SK-N-SH treated with all-trans-retinoic acid at 6 μM for 48 hours (cell line): ENCODE data around the gene CAGE1.

ENCODE experiments used
- ATAC-seq: fragments of 200-7000 bp; cut with Tn5 transposase; 3 replicates; pipeline ENCODE4 v1.9.1; 2020; ENCODE audit warnings: mild to moderate bottlenecking, moderate library complexity
- ARNTL ChIP-seq: fragments of 450-650 bp; formaldehyde crosslinking; IDR thresholded peaks from 2 replicates; pipeline ENCODE4 v1.5.0; 2020; ENCODE audit warnings: low read depth, mild to moderate bottlenecking, moderate library complexity, borderline replicate concordance
- BACH2 ChIP-seq: fragments of 250-450 bp; sonication (Bioruptor Pico); IDR thresholded peaks from 2 replicates; pipeline ENCODE4 v1.9.0; 2021; ENCODE audit warnings: mild to moderate bottlenecking, borderline replicate concordance
- CSDC2 ChIP-seq: fragments of 250-450 bp; sonication (Bioruptor Pico); IDR thresholded peaks from 2 replicates; pipeline ENCODE4 v1.5.0; 2020; ENCODE audit warnings: mild to moderate bottlenecking, moderate library complexity
- ESRRG ChIP-seq: fragments of 250-450 bp; sonication (Bioruptor Pico); IDR thresholded peaks from 2 replicates; pipeline ENCODE4 v1.6.1; 2021; ENCODE audit warnings: mild to moderate bottlenecking
- GLIS3 ChIP-seq: fragments of 250-450 bp; sonication (Bioruptor Pico); IDR thresholded peaks from 2 replicates; pipeline ENCODE4 v1.5.0; 2020; ENCODE audit warnings: mild to moderate bottlenecking, moderate library complexity
- ISL1 ChIP-seq: fragments of 250-450 bp; sonication (Bioruptor Pico); IDR thresholded peaks from 2 replicates; pipeline ENCODE4 v2.1.2; 2022; ENCODE audit warnings: mild to moderate bottlenecking, moderate library complexity
- OSR1 ChIP-seq: fragments of 250-450 bp; sonication (Bioruptor Pico); IDR thresholded peaks from 2 replicates; pipeline ENCODE4 v1.8.0; 2022; ENCODE audit warnings: moderate library complexity, mild to moderate bottlenecking, inconsistent platforms
- PPARA ChIP-seq: fragments of 250-450 bp; sonication (Bioruptor Pico); IDR thresholded peaks from 2 replicates; pipeline ENCODE4 v1.5.0; 2020; ENCODE audit warnings: mild to moderate bottlenecking, borderline replicate concordance
- RARB ChIP-seq: fragments of 250-450 bp; sonication (Bioruptor Pico); IDR thresholded peaks from 2 replicates; pipeline ENCODE4 v1.8.0; 2021; ENCODE audit warnings: mild to moderate bottlenecking, moderate library complexity
- SNAI2 ChIP-seq: fragments of 250-450 bp; sonication (Bioruptor Pico); IDR thresholded peaks from 2 replicates; pipeline ENCODE4 v1.5.0; 2020; ENCODE audit warnings: mild to moderate bottlenecking, moderate library complexity
- TCF4 ChIP-seq: fragments of 250-450 bp; sonication (Bioruptor Pico); IDR thresholded peaks from 2 replicates; pipeline ENCODE4 v1.8.0; 2021; ENCODE audit warnings: mild to moderate bottlenecking, moderate library complexity, borderline replicate concordance
- TOX ChIP-seq: fragments of 250-450 bp; sonication (Bioruptor Pico); IDR thresholded peaks from 2 replicates; pipeline ENCODE4 v1.8.0; 2021; ENCODE audit warnings: mild to moderate bottlenecking, moderate library complexity, borderline replicate concordance
- ZC3H10 ChIP-seq: fragments of 250-450 bp; sonication (Bioruptor Pico); IDR thresholded peaks from 2 replicates; pipeline ENCODE4 v1.5.1; 2021; ENCODE audit warnings: mild to moderate bottlenecking, moderate library complexity
- ZFP3 ChIP-seq: fragments of 250-450 bp; sonication (Bioruptor Pico); IDR thresholded peaks from 2 replicates; pipeline ENCODE4 v1.5.0; 2020; ENCODE audit warnings: mild to moderate bottlenecking, moderate library complexity
- ZFP30 ChIP-seq: fragments of 450-650 bp; formaldehyde crosslinking; IDR thresholded peaks from 2 replicates; pipeline ENCODE4 v1.5.0; 2022; ENCODE audit warnings: mild to moderate bottlenecking, moderate library complexity
- ZNF70 ChIP-seq: fragments of 450-650 bp; formaldehyde crosslinking; IDR thresholded peaks from 2 replicates; pipeline ENCODE4 v1.5.0; 2020; ENCODE audit warnings: mild to moderate bottlenecking, moderate library complexity
- ZNF8 ChIP-seq: fragments of 450-650 bp; formaldehyde crosslinking; IDR thresholded peaks from 2 replicates; pipeline ENCODE4 v1.5.0; 2020; ENCODE audit warnings: mild to moderate bottlenecking, moderate library complexity
- TF ChIP-seq, protein P1 (sequence below): fragments of 250-450 bp; sonication (Bioruptor Pico); IDR thresholded peaks from 2 replicates; pipeline ENCODE4 v1.5.1; 2020; ENCODE audit warnings: low read depth, mild to moderate bottlenecking, moderate library complexity
- TF ChIP-seq, protein P2 (sequence below): fragments of 250-450 bp; sonication (Bioruptor Pico); IDR thresholded peaks from 2 replicates; pipeline ENCODE4 v1.8.0; 2021; ENCODE audit warnings: low read depth, mild to moderate bottlenecking, moderate library complexity, borderline replicate concordance
- TF ChIP-seq, protein P3 (sequence below): fragments of 250-450 bp; sonication (Bioruptor Pico); IDR thresholded peaks from 2 replicates; pipeline ENCODE4 v1.5.1; 2021; ENCODE audit warnings: mild to moderate bottlenecking, moderate library complexity
- TF ChIP-seq, protein P4 (sequence below): fragments of 250-450 bp; sonication (Bioruptor Pico); IDR thresholded peaks from 2 replicates; pipeline ENCODE4 v1.5.0; 2020; ENCODE audit warnings: mild to moderate bottlenecking, moderate library complexity
- TF ChIP-seq, protein P5 (sequence below): fragments of 250-450 bp; sonication (Bioruptor Pico); IDR thresholded peaks from 2 replicates; pipeline ENCODE4 v1.8.0; 2020; ENCODE audit warnings: mild to moderate bottlenecking, moderate library complexity, borderline replicate concordance

Gene CAGE1

DNA sequence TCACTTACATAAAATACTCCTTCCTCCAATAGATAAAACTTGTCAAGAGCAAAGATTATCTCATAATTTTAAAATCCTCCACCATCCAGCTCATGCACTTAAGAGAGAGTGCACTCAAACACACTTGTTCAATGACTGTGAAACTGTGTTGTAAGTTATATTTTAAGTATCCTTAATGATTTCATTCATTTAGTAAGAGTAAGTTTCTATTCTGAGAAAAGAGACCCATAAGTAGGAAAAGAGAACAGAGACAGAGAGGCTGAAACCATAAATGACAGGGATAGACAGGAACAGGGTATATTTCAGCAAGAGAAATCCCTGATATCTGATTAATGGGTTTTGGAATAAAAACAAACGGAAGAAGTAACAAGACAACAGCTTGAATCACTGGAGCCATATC, 84.7 kb downstream of the CAGE1 start (continued):
- TF ChIP-seq, protein P1, sequence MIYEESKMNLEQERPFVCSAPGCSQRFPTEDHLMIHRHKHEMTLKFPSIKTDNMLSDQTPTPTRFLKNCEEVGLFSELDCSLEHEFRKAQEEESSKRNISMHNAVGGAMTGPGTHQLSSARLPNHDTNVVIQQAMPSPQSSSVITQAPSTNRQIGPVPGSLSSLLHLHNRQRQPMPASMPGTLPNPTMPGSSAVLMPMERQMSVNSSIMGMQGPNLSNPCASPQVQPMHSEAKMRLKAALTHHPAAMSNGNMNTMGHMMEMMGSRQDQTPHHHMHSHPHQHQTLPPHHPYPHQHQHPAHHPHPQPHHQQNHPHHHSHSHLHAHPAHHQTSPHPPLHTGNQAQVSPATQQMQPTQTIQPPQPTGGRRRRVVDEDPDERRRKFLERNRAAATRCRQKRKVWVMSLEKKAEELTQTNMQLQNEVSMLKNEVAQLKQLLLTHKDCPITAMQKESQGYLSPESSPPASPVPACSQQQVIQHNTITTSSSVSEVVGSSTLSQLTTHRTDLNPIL (CRISPR knock-in tag): no peak
- TF ChIP-seq ISL1 (CRISPR knock-in tag): no peak
- no peak for TF ChIP-seq PPARA (CRISPR knock-in tag)
- no peak for TF ChIP-seq ZFP3 (CRISPR knock-in tag)
- TF ChIP-seq ZC3H10: no peak
- TF ChIP-seq, protein P2, sequence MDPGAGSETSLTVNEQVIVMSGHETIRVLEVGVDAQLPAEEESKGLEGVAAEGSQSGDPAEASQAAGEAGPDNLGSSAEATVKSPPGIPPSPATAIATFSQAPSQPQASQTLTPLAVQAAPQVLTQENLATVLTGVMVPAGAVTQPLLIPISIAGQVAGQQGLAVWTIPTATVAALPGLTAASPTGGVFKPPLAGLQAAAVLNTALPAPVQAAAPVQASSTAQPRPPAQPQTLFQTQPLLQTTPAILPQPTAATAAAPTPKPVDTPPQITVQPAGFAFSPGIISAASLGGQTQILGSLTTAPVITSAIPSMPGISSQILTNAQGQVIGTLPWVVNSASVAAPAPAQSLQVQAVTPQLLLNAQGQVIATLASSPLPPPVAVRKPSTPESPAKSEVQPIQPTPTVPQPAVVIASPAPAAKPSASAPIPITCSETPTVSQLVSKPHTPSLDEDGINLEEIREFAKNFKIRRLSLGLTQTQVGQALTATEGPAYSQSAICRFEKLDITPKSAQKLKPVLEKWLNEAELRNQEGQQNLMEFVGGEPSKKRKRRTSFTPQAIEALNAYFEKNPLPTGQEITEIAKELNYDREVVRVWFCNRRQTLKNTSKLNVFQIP (CRISPR knock-in tag): no peak
- TF ChIP-seq ZFP30 (CRISPR knock-in tag): no peak
- TF ChIP-seq CSDC2 (CRISPR knock-in tag): no peak

DNA sequence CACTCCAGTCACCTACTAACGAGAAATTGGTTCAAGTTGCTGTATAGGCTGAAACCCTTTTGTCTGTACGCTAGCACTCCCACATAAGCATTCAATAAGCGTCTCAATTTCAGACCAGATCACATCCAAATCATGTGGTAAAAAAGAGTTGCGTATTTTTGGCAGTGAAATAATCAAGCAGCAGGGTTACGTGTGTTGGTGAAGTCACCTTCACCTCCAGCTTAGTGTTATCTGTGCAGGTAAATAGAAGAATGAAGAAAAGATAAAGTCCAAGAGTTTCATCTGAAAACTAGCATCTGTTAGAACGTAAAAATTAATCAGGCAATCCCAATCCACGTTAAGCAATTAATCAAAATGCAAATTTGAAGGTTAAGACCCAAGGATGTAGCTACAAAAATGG, 87.8 kb downstream of the CAGE1 start:
- ATAC-seq: no peak
- TF ChIP-seq, protein P2 (CRISPR knock-in tag): no peak
- TF ChIP-seq GLIS3 (CRISPR knock-in tag) (no peak), CSDC2 (CRISPR knock-in tag) (no peak), TCF4 (no peak), BACH2 (CRISPR knock-in tag) (no peak), RARB (CRISPR knock-in tag) (no peak), ESRRG (no peak), OSR1 (CRISPR knock-in tag) (no peak), TOX (CRISPR knock-in tag) (no peak), ZC3H10 (no peak)
- TF ChIP-seq, protein P3, sequence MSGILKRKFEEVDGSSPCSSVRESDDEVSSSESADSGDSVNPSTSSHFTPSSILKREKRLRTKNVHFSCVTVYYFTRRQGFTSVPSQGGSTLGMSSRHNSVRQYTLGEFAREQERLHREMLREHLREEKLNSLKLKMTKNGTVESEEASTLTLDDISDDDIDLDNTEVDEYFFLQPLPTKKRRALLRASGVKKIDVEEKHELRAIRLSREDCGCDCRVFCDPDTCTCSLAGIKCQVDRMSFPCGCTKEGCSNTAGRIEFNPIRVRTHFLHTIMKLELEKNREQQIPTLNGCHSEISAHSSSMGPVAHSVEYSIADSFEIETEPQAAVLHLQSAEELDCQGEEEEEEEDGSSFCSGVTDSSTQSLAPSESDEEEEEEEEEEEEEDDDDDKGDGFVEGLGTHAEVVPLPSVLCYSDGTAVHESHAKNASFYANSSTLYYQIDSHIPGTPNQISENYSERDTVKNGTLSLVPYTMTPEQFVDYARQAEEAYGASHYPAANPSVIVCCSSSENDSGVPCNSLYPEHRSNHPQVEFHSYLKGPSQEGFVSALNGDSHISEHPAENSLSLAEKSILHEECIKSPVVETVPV (CRISPR knock-in tag): no peak
- TF ChIP-seq, protein P4, sequence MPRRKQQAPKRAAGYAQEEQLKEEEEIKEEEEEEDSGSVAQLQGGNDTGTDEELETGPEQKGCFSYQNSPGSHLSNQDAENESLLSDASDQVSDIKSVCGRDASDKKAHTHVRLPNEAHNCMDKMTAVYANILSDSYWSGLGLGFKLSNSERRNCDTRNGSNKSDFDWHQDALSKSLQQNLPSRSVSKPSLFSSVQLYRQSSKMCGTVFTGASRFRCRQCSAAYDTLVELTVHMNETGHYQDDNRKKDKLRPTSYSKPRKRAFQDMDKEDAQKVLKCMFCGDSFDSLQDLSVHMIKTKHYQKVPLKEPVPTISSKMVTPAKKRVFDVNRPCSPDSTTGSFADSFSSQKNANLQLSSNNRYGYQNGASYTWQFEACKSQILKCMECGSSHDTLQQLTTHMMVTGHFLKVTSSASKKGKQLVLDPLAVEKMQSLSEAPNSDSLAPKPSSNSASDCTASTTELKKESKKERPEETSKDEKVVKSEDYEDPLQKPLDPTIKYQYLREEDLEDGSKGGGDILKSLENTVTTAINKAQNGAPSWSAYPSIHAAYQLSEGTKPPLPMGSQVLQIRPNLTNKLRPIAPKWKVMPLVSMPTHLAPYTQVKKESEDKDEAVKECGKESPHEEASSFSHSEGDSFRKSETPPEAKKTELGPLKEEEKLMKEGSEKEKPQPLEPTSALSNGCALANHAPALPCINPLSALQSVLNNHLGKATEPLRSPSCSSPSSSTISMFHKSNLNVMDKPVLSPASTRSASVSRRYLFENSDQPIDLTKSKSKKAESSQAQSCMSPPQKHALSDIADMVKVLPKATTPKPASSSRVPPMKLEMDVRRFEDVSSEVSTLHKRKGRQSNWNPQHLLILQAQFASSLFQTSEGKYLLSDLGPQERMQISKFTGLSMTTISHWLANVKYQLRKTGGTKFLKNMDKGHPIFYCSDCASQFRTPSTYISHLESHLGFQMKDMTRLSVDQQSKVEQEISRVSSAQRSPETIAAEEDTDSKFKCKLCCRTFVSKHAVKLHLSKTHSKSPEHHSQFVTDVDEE: no peak

DNA sequence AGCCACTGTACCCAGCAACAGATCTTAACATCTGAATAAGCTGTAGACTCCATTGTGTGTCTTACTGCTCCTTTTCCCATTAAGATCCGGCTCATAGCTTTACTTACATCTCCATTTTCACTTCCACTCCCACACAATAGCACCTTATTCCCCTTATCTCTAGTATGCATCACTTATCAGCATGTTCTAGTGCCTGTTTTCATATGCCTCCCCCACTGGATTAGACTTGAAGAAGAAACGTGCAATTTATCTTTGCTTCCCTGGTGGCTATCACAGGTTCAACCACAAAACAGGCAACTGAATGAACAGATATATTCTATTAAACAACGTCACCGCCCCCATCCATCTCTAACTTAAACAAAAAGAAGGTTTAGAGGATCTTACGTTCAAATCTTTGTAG, 88.6 kb downstream of the CAGE1 start:
- no peak for ATAC-seq
- no peak for TF ChIP-seq ZC3H10
- no peak for TF ChIP-seq ZFP30 (CRISPR knock-in tag)
- TF ChIP-seq BACH2 (CRISPR knock-in tag): no peak
- no peak for TF ChIP-seq ZFP3 (CRISPR knock-in tag)
- no peak for TF ChIP-seq ZNF70 (CRISPR knock-in tag)
- TF ChIP-seq PPARA (CRISPR knock-in tag): no peak
- TF ChIP-seq, protein P5, sequence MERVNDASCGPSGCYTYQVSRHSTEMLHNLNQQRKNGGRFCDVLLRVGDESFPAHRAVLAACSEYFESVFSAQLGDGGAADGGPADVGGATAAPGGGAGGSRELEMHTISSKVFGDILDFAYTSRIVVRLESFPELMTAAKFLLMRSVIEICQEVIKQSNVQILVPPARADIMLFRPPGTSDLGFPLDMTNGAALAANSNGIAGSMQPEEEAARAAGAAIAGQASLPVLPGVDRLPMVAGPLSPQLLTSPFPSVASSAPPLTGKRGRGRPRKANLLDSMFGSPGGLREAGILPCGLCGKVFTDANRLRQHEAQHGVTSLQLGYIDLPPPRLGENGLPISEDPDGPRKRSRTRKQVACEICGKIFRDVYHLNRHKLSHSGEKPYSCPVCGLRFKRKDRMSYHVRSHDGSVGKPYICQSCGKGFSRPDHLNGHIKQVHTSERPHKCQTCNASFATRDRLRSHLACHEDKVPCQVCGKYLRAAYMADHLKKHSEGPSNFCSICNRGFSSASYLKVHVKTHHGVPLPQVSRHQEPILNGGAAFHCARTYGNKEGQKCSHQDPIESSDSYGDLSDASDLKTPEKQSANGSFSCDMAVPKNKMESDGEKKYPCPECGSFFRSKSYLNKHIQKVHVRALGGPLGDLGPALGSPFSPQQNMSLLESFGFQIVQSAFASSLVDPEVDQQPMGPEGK (CRISPR knock-in tag): no peak
- TF ChIP-seq ARNTL (CRISPR knock-in tag): no peak
- TF ChIP-seq, protein P2 (CRISPR knock-in tag): no peak
- no peak for TF ChIP-seq ZNF8 (CRISPR knock-in tag)
- TF ChIP-seq, protein P1 (CRISPR knock-in tag): no peak
- no peak for TF ChIP-seq OSR1 (CRISPR knock-in tag)
- TF ChIP-seq TCF4: no peak
- TF ChIP-seq SNAI2: no peak
